Measurements from ENCODE around the gene ACTMAP.
A peak's percentile ranks its signal among the peaks of the same experiment; 100 is the strongest.

ACTMAP gene

DNA sequence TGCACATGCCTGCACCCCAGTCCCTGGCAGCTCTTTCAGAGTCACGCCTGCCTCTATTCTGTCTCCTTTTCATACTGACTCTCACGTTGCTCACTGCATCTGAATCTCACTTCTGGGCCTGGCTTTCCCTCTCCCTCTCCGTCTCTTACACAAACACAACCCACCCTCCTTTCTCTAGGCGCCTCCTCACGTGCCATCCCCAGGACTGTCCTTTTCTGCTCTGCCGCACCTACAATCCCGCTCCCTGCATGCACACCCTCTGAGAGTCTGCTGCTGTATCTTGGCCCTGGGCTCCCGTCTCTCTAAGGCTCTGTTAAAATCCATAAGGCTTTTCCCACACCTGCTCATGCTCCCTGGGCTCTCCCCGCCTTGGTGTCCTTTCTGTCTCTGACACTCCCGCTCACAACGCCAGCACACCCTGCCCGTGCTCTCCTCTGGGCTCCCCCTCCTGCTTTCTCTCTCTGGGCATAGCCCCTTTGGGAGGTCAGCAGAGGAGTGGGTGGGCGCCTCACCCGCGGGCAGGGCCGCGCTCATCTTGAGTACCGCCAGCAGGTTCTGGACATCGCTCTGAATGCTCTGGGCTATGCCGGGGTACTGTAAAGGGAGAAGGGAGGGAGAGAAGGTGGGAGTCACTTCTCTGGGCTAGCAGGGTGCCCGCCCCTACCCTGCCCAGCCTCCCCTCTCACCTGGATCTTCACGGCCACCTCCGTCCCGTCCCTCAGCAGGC, 47.1 kb downstream of the ACTMAP start:
- H3K4me3 Mint-ChIP-seq, result peak overlapping the region in 1 of 3 experiments; percentile 8
- H3K4me1 Mint-ChIP-seq, result peaks cover 23% of the 10 kb centered on the region
- no peaks in the 10 kb centered on the region for H3K9me3 Mint-ChIP-seq
- TF ChIP-seq CTCF (IDR thresholded peaks at IDR 0.05; ENCODE audit: unreplicated experiment in 3 of 3), result no peak
- H3K36me3 Mint-ChIP-seq (ENCODE audit: low read depth), result peaks cover 52% of the 10 kb centered on the region
- peak overlapping the region; percentile 79 to 88 (median 84) for H3K27ac Mint-ChIP-seq
- no peaks in the 10 kb centered on the region for H3K27me3 Mint-ChIP-seq (ENCODE audit: low read depth)

- H3K27ac Mint-ChIP-seq, result peak overlapping the region; percentile 79 to 88 (median 84)
- H3K27me3 Mint-ChIP-seq (ENCODE audit: low read depth), result no peaks in the 10 kb centered on the region
- no peaks in the 10 kb centered on the region for H3K9me3 Mint-ChIP-seq
- H3K4me3 Mint-ChIP-seq, result peak overlapping the region in 1 of 3 experiments; percentile 26
- H3K36me3 Mint-ChIP-seq (ENCODE audit: low read depth), result peaks cover 55% of the 10 kb centered on the region
- H3K4me1 Mint-ChIP-seq, result peaks cover 23% of the 10 kb centered on the region
- peak; percentile 58 to 68 (median 68) for TF ChIP-seq CTCF (IDR thresholded peaks at IDR 0.05; ENCODE audit: unreplicated experiment in 3 of 3)
Measured at GRCh38 chr19:40702337-40703012, 47.8 kb downstream of the ACTMAP start.

DNA sequence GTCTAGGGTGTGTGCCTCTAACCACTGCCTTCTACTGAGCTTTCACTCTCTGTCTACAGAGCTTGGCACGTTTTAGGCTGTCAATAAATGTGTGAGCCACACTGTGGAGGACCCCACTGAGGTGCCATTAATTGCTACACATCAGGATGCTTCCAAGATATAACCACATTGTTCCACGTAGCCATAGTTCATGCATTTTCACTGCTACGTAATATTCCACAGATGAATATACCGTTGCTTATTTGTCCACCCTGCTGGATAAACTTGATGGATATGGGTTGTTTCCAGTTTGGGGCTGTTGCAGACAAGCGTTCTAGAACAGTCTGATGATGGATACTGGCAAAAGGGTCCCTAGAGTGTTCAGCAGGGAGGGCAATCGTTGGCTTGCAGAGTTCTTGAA, 48.5 kb downstream of the ACTMAP start:
- Mint-ChIP-seq H3K36me3 (ENCODE audit: low read depth) (peaks cover 52% of the 10 kb centered on the region), H3K4me3 (no peak overlapping the region), H3K27me3 (ENCODE audit: low read depth) (no peaks in the 10 kb centered on the region), H3K27ac (peak overlapping the region in 2 of 3 experiments; percentile 79 to 84), H3K9me3 (no peaks in the 10 kb centered on the region), H3K4me1 (peaks cover 23% of the 10 kb centered on the region)
- no peak for TF ChIP-seq CTCF (IDR thresholded peaks at IDR 0.05; ENCODE audit: unreplicated experiment in 3 of 3)

DNA sequence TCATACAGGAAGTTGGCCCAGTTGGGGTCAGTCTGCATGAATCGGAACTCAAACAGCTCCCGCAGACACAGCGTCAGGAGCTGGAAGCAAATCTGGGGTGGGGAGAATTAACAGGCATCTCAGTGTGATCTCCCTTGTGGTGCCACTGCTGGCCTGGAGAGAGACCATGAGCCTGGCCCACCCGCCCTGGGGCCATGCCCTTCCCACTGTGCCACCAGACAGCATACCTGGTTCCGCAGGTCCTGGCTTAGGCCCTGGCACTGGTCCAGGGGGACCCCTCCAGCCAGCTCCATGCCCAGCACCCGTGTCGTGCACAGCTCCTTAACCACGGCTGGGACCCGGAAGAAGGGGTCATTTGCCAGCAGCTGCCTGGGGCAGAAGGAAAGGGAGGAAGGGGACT, 50.2 kb downstream of the ACTMAP start:
- Mint-ChIP-seq H3K27me3 (ENCODE audit: low read depth) (no peaks in the 10 kb centered on the region), H3K36me3 (ENCODE audit: low read depth) (peaks cover 46% of the 10 kb centered on the region), H3K4me3 (no peak overlapping the region), H3K27ac (no peak overlapping the region), H3K4me1 (peaks cover 16% of the 10 kb centered on the region), H3K9me3 (no peaks in the 10 kb centered on the region)
- TF ChIP-seq CTCF (IDR thresholded peaks at IDR 0.05; ENCODE audit: unreplicated experiment in 3 of 3), result no peak

GRCh38 chr19:40697007-40697406, 53.3 kb downstream of the ACTMAP start:
- peaks cover 11% of the 10 kb centered on the region for H3K4me1 Mint-ChIP-seq
- no peak for TF ChIP-seq CTCF (IDR thresholded peaks at IDR 0.05; ENCODE audit: unreplicated experiment in 3 of 3)
- no peaks in the 10 kb centered on the region for H3K9me3 Mint-ChIP-seq
- H3K27ac Mint-ChIP-seq, result no peak overlapping the region
- no peaks in the 10 kb centered on the region for H3K27me3 Mint-ChIP-seq (ENCODE audit: low read depth)
- peaks cover 36% of the 10 kb centered on the region for H3K36me3 Mint-ChIP-seq (ENCODE audit: low read depth)
- H3K4me3 Mint-ChIP-seq, result no peak overlapping the region
